AG04450 (cell line): Measurements from ENCODE around the gene KXD1. TPM values are rescaled to one million over a fixed set of nuclear protein-coding genes. Genes with fewer than 3 reads are reported as not detected.

Experiments used
- CTCF ChIA-PET: fragments of 300-600, 350-600 bp; formaldehyde crosslinking; extraction: SDS; loops from one replicate; lab custom pipeline; 2022; ENCODE audit warnings: antibody characterized with exemption, inconsistent platforms; lab: Charles Lee
- POLR2A ChIA-PET: fragments of 350-600 bp; formaldehyde crosslinking; extraction: SDS; loops from one replicate; lab custom pipeline; 2021; ENCODE audit warnings: antibody characterized with exemption, inconsistent platforms; lab: Yijun Ruan, JAX
- DNase-seq: peaks from one replicate; pipeline ENCODE4 v3.0.0-alpha.2; 2011; ENCODE audit warnings: low read depth, low spot score
- H3K27ac ChIP-seq: one replicate; pipeline ENCODE4 v1.5.1; 2012; ENCODE audit warnings: low read depth, low read length, control low read depth
- H3K27me3 ChIP-seq: one replicate; pipeline ENCODE4 v1.6.0; 2012; ENCODE audit warnings: low read length; ENCODE audit not compliant: control insufficient read depth, insufficient read depth
- H3K4me3 ChIP-seq: 2 replicates; pipeline ENCODE4 v1.5.1; 2011; ENCODE audit warnings: mild to moderate bottlenecking, low read depth, low read length, control low read depth
- H3K9me3 ChIP-seq: 2 replicates; pipeline ENCODE4 v1.5.1; 2012; ENCODE audit warnings: low read length; ENCODE audit not compliant: control insufficient read depth, insufficient read depth
- CTCF ChIP-seq: IDR thresholded peaks from 2 replicates; pipeline ENCODE4 v1.5.1; 2011; ENCODE audit warnings: low read depth, low read length, control low read depth, inconsistent platforms
- polyA plus RNA-seq: library from polyadenylated mRNA; depleted of rRNA; stranded (reverse); fragments of >200 nt; gene quantifications from 2 replicates; pipeline ENCODE4 v1.2.3, GENCODE V29; 2011

Gene KXD1
- polyA plus RNA-seq, 1 experiment, result 77.3 TPM

GRCh38 chr19:18603958-18604819 is 46.5 kb downstream of the KXD1 start:
- Histone ChIP-seq H3K9me3 (no peaks in the 10 kb centered on the region; the same call in 1 of the 2 replicates), H3K27me3 (peaks cover 55% of the 10 kb centered on the region), H3K4me3 (no peak overlapping the region), H3K27ac (no peak overlapping the region)
- ChIA-PET POLR2A (no interaction called here), CTCF (interaction anchor here (1.2 kb wide), 1 partner anchor 10 kb away, joined by 4 read pairs; no protein-coding TSS in a partner anchor)
- no peak for DNase-seq
- TF ChIP-seq CTCF, result no peak

- Histone ChIP-seq H3K27me3 (peaks cover 57% of the 10 kb centered on the region), H3K4me3 (no peak overlapping the region), H3K27ac (no peak overlapping the region), H3K9me3 (no peaks in the 10 kb centered on the region; the same call in 1 of the 2 replicates)
- ChIA-PET CTCF (interaction anchor here (1.2 kb wide), 1 partner anchor 11 kb away, joined by 4 read pairs; no protein-coding TSS in a partner anchor), POLR2A (interaction anchor here (0.6 kb wide), 1 partner anchor 254 kb away, joined by 5 read pairs; no protein-coding TSS in a partner anchor)
- no peak for DNase-seq
- no peak for TF ChIP-seq CTCF
Measured at GRCh38 chr19:18604820-18605159, 47.1 kb downstream of the KXD1 start.

GRCh38 chr19:18605196-18605545 is 47.5 kb downstream of the KXD1 start:
- CTCF ChIA-PET, result interaction anchor here (1.2 kb wide), 1 partner anchor 11 kb away, joined by 4 read pairs; no protein-coding TSS in a partner anchor
- TF ChIP-seq CTCF, result no peak

GRCh38 chr19:18605546-18606280 is 48.0 kb downstream of the KXD1 start:
- Histone ChIP-seq H3K4me3 (no peak overlapping the region), H3K9me3 (no peaks in the 10 kb centered on the region; the same call in 1 of the 2 replicates), H3K27ac (no peak overlapping the region), H3K27me3 (peaks cover 65% of the 10 kb centered on the region)
- ChIA-PET POLR2A (interaction anchor here (0.6 kb wide), 1 partner anchor 253 kb away, joined by 5 read pairs; no protein-coding TSS in a partner anchor), CTCF (interaction anchor here (1.2 kb wide), 1 partner anchor 12 kb away, joined by 4 read pairs; no protein-coding TSS in a partner anchor)
- no peak for TF ChIP-seq CTCF
- DNase-seq, result no peak

More at GRCh38 chr19:18605196-18605545, 47.5 kb downstream of the KXD1 start:
- POLR2A ChIA-PET, result interaction anchor here (0.6 kb wide), 1 partner anchor 254 kb away, joined by 5 read pairs; no protein-coding TSS in a partner anchor
- Histone ChIP-seq H3K27ac (no peak overlapping the region), H3K9me3 (no peaks in the 10 kb centered on the region; the same call in 1 of the 2 replicates), H3K4me3 (no peak overlapping the region), H3K27me3 (peaks cover 61% of the 10 kb centered on the region)
- no peak for DNase-seq
